GM12891 (cell line): ENCODE data around the gene SPAG9.

Experiments used
- PAX5 ChIP-seq: IDR thresholded peaks from 2 replicates; pipeline ENCODE4 v1.6.1; 2011; ENCODE audit warnings: low read length, moderate library complexity, mild to moderate bottlenecking; ENCODE audit not compliant: insufficient read depth, severe bottlenecking
- POLR2AphosphoS5 ChIP-seq: IDR thresholded peaks from 2 replicates; pipeline ENCODE4 v1.6.1; 2011; ENCODE audit warnings: low read depth, low read length, control low read depth
- SPI1 ChIP-seq: IDR thresholded peaks from 2 replicates; pipeline ENCODE4 v1.6.1; 2011; ENCODE audit warnings: low read depth, low read length, control low read depth

- TF ChIP-seq SPI1 (no peak), PAX5 (no peak), POLR2AphosphoS5 (no peak)
Measured at GRCh38 chr17:50972577-50972976, 148.1 kb downstream of the SPAG9 start.
